Suprapubic skin (tissue), 4 donors: ENCODE data around the gene RNF41. TPM values are rescaled to one million over a fixed set of nuclear protein-coding genes. Genes with fewer than 3 reads are reported as not detected.

Experiments used
- DNase-seq, 2 donors: peaks; one replicate each; pipeline ENCODE4 v3.0.0-alpha.2; 2019; ENCODE audit warnings: low spot score in 2 of 2
- H3K27ac ChIP-seq: fragments of 200-600 bp; sonication (generic); one replicate; pipeline ENCODE4 v1.5.1; 2019
- H3K27me3 ChIP-seq: fragments of 200-600 bp; sonication (generic); one replicate; pipeline ENCODE4 v1.5.1; 2019
- H3K36me3 ChIP-seq: fragments of 200-600 bp; sonication (generic); one replicate; pipeline ENCODE4 v1.5.1; 2019
- H3K4me1 ChIP-seq: fragments of 200-600 bp; sonication (generic); one replicate; pipeline ENCODE4 v1.5.1; 2019
- H3K4me3 ChIP-seq: fragments of 200-600 bp; sonication (generic); one replicate; pipeline ENCODE4 v1.5.1; 2019; ENCODE audit warnings: mild to moderate bottlenecking
- H3K9me3 ChIP-seq: fragments of 200-600 bp; sonication (generic); one replicate; pipeline ENCODE4 v1.5.1; 2019
- CTCF ChIP-seq, 2 donors: fragments of 200-600 bp in 1 of 2; fragments of 450-650 bp in 1 of 2; sonication (generic) in 1 of 2; IDR thresholded peaks; one replicate each; pipeline ENCODE4 v1.5.1; 2016 to 2019; ENCODE audit warnings: antibody characterized with exemption in 2 of 2, mild to moderate bottlenecking in 1 of 2, moderate library complexity in 1 of 2
- EP300 ChIP-seq: sonication (generic); formaldehyde crosslinking; IDR thresholded peaks from one replicate; pipeline ENCODE4 v1.6.1; 2017; ENCODE audit warnings: antibody characterized with exemption
- POLR2A ChIP-seq, 2 donors: fragments of 450-650 bp; IDR thresholded peaks; one replicate each; pipeline ENCODE4 v1.6.1; 2017; ENCODE audit warnings: antibody characterized with exemption in 2 of 2, mild to moderate bottlenecking in 2 of 2, moderate library complexity in 2 of 2
- POLR2AphosphoS5 ChIP-seq, 3 donors: sonication (generic); formaldehyde crosslinking; IDR thresholded peaks; one replicate each; pipeline ENCODE4 v1.6.1; 2017; ENCODE audit warnings: antibody characterized with exemption in 3 of 3
- WGBS: methylation state at CpG from one replicate; pipeline ENCODE4 v1.1.5; 2018; 5-methylcytosine and 5-hydroxymethylcytosine counted together
- total RNA-seq, 4 donors: library from RNA; depleted of rRNA; stranded (reverse); fragments of >200 nt; gene quantifications; one replicate each; pipeline ENCODE4 v1.1.0, GENCODE V29; 2016

Gene RNF41
- total RNA-seq, 4 donors from 2014 or later: 28.4 to 60.6 (median 35.8) TPM

GRCh38 chr12:56242986-56243385 lies 21.3 kb upstream of the RNF41 start:
- Histone ChIP-seq H3K4me1 (no peaks in the 10 kb centered on the region), H3K9me3 (no peaks in the 10 kb centered on the region), H3K36me3 (peaks cover 95% of the 10 kb centered on the region), H3K27ac (no peak overlapping the region), H3K27me3 (no peaks in the 10 kb centered on the region), H3K4me3 (no peak overlapping the region)
- 90% methylated on average over 5 of the region's 13 CpGs for WGBS
- no peak for TF ChIP-seq EP300
- DNase-seq: no peak

GRCh38 chr12:56241424-56242303 lies 19.9 kb upstream of the RNF41 start:
- WGBS: 70% methylated on average over 9 of the region's 9 CpGs
- no peak overlapping the region for H3K27ac ChIP-seq
- H3K4me3 ChIP-seq: no peak overlapping the region
- H3K4me1 ChIP-seq: no peaks in the 10 kb centered on the region
- TF ChIP-seq CTCF (IDR thresholded peaks at IDR 0.05) (no peak), POLR2A (IDR thresholded peaks at IDR 0.05) (no peak), EP300 (no peak), POLR2AphosphoS5 (IDR thresholded peaks at IDR 0.05) (no peak)
- H3K36me3 ChIP-seq: peaks cover 93% of the 10 kb centered on the region
- no peaks in the 10 kb centered on the region for H3K27me3 ChIP-seq
- H3K9me3 ChIP-seq: no peaks in the 10 kb centered on the region
- no peak for DNase-seq

GRCh38 chr12:56237552-56237951 lies 15.8 kb upstream of the RNF41 start:
- Histone ChIP-seq H3K36me3 (peaks cover 58% of the 10 kb centered on the region), H3K27me3 (no peaks in the 10 kb centered on the region), H3K4me1 (no peaks in the 10 kb centered on the region), H3K27ac (no peak overlapping the region), H3K9me3 (no peaks in the 10 kb centered on the region), H3K4me3 (no peak overlapping the region)
- no peak for DNase-seq
- WGBS: 81% methylated on average over 10 of the region's 11 CpGs
- TF ChIP-seq POLR2A (IDR thresholded peaks at IDR 0.05) (no peak), EP300 (no peak), POLR2AphosphoS5 (IDR thresholded peaks at IDR 0.05) (no peak), CTCF (IDR thresholded peaks at IDR 0.05) (no peak)

GRCh38 chr12:56236985-56237384 lies 15.3 kb upstream of the RNF41 start:
- no peaks in the 10 kb centered on the region for H3K9me3 ChIP-seq
- peaks cover 53% of the 10 kb centered on the region for H3K36me3 ChIP-seq
- no peak for DNase-seq
- no peak for TF ChIP-seq CTCF (IDR thresholded peaks at IDR 0.05)
- no peak for TF ChIP-seq EP300
- TF ChIP-seq POLR2AphosphoS5 (IDR thresholded peaks at IDR 0.05): no peak
- no peak for TF ChIP-seq POLR2A (IDR thresholded peaks at IDR 0.05)
- H3K4me1 ChIP-seq: no peaks in the 10 kb centered on the region
- H3K27ac ChIP-seq: no peak overlapping the region
- no peak overlapping the region for H3K4me3 ChIP-seq
- no peaks in the 10 kb centered on the region for H3K27me3 ChIP-seq
- 83% methylated on average over 2 of the region's 5 CpGs for WGBS

- 95% methylated on average over 5 of the region's 6 CpGs for WGBS
- Histone ChIP-seq H3K4me3 (no peak overlapping the region), H3K4me1 (no peaks in the 10 kb centered on the region), H3K9me3 (no peaks in the 10 kb centered on the region), H3K36me3 (peaks cover 44% of the 10 kb centered on the region), H3K27me3 (no peaks in the 10 kb centered on the region), H3K27ac (no peak overlapping the region)
- no peak for DNase-seq
- no peak for TF ChIP-seq POLR2AphosphoS5 (IDR thresholded peaks at IDR 0.05)
- no peak for TF ChIP-seq CTCF (IDR thresholded peaks at IDR 0.05)
- no peak for TF ChIP-seq POLR2A (IDR thresholded peaks at IDR 0.05)
- TF ChIP-seq EP300: no peak
Observed at GRCh38 chr12:56236091-56236490, 14.4 kb upstream of the RNF41 start.
